Kidney (tissue), 14 donors: ENCODE data around the gene STK35. TPM values are rescaled to one million over a fixed set of nuclear protein-coding genes. Genes with fewer than 3 reads are reported as not detected.

ENCODE experiments used
- DNase-seq, 5 donors: peaks; one replicate each; pipeline ENCODE4 v3.0.0-alpha.2; 2013 to 2020
- FAIRE-seq: peaks from 2 replicates; lab custom pipeline; 2012; peaks lifted over from hg19 to GRCh38; lab: Jason Lieb, UNC
- H3K27ac ChIP-seq, 2 donors: one replicate each; pipeline ENCODE4 v1.7.0; 2013; ENCODE audit warnings: low read depth in 2 of 2, low read length in 2 of 2, inconsistent platforms in 1 of 2
- H3K27me3 ChIP-seq: one replicate; pipeline ENCODE4 v1.7.1; 2013; ENCODE audit warnings: low read length, inconsistent platforms; ENCODE audit not compliant: control insufficient read depth, insufficient read depth
- H3K36me3 ChIP-seq, 3 donors: one replicate each; pipeline versions ENCODE4 v1.7.0 to v1.7.1; 2013; ENCODE audit warnings: low read length in 3 of 3, control low read depth in 1 of 3, inconsistent platforms in 1 of 3; ENCODE audit not compliant: insufficient read depth in 3 of 3, control insufficient read depth in 2 of 3
- H3K4me1 ChIP-seq, 3 donors: one replicate each; pipeline versions ENCODE4 v1.7.0 to v1.7.1; 2013; ENCODE audit warnings: low read length in 3 of 3, inconsistent platforms in 1 of 3, low read depth in 1 of 3; ENCODE audit not compliant: control insufficient read depth in 2 of 3, insufficient read depth in 2 of 3
- H3K4me3 ChIP-seq, 3 donors: one replicate each; pipeline versions ENCODE4 v1.7.0 to v1.8.1; 2013; ENCODE audit warnings: low read length in 3 of 3, control low read depth in 1 of 3, inconsistent platforms in 1 of 3
- H3K9ac ChIP-seq, 3 donors: one replicate each; pipeline versions ENCODE4 v1.7.0 to v1.7.1; 2013; ENCODE audit warnings: low read length in 3 of 3, control low read depth in 1 of 3, inconsistent platforms in 1 of 3
- H3K9me3 ChIP-seq, 3 donors: one replicate each; pipeline versions ENCODE4 v1.7.0 to v1.7.1; 2013; ENCODE audit warnings: low read length in 3 of 3, control low read depth in 1 of 3, inconsistent platforms in 1 of 3; ENCODE audit not compliant: control insufficient read depth in 2 of 3, insufficient read depth in 1 of 3
- CTCF ChIP-seq: IDR thresholded peaks from 3 replicates; pipeline ENCODE4 v1.5.1; 2012; ENCODE audit warnings: mild to moderate bottlenecking, moderate library complexity, borderline replicate concordance; ENCODE audit not compliant: insufficient read depth; ENCODE audit errors: extremely low read depth
- intact Hi-C: fragments of 100-400 bp; cut with DNase I; formaldehyde crosslinking; loops from one replicate; pipeline ENCODE4 v1.11.1; 2022
- polyA plus RNA-seq: library from polyadenylated mRNA; stranded (reverse); fragments of 350-450 nt; fragmentation: Illumina TruSeq; extraction: RNeasy Lipid Tissue Mini Kit (QIAGEN cat#74804); gene quantifications from one replicate; pipeline ENCODE4 v1.2.3, GENCODE V29; 2014; ENCODE audit warnings: low read depth, low replicate concordance; ENCODE audit not compliant: insufficient read depth
- total RNA-seq: library from RNA; stranded (reverse); fragmentation: NEBNext Ultra II Directional; extraction: Animal tissue kit (Norgen Biotek cat#: 25700); gene quantifications from one replicate; pipeline ENCODE4 v1.2.1, GENCODE V29; 2021
- donor health status: control.
- donor health status: control.
- donor health status: control.
- donor health status: control.
- donor health status: control.
- donor health status: DM: yes; HTN: yes; CAD: no.
- donor health status: Normal renal cell carcinoma (clear cell type).

The STK35 gene
- total and polyA plus RNA-seq, 2 donors from 2014 or later = 3.7 to 16.5 TPM

GRCh38 chr20:2130062-2130591 lies 28.5 kb downstream of the STK35 start:
- Histone ChIP-seq H3K4me1 (peaks cover 0 to 8% (median 3%) of the 10 kb centered on the region in 3 donors), H3K9me3 (no peaks in the 10 kb centered on the region), H3K27me3 (no peaks in the 10 kb centered on the region), H3K4me3 (no peak overlapping the region), H3K9ac (no peak overlapping the region), H3K27ac (no peak overlapping the region), H3K36me3 (peaks cover 0 to 3% (median 0%) of the 10 kb centered on the region in 3 donors)
- intact Hi-C loops = no loop called here
- no peak for FAIRE-seq
- no peak for DNase-seq
- no peak for TF ChIP-seq CTCF

GRCh38 chr20:2130683-2131082 lies 29.1 kb downstream of the STK35 start:
- intact Hi-C loops = no loop called here
- no peak overlapping the region for H3K27ac ChIP-seq
- H3K36me3 ChIP-seq = peaks cover 0 to 3% (median 0%) of the 10 kb centered on the region in 3 donors
- H3K9ac ChIP-seq = no peak overlapping the region
- no peak for FAIRE-seq
- H3K4me1 ChIP-seq = peaks cover 0 to 6% (median 2%) of the 10 kb centered on the region in 3 donors
- no peak for TF ChIP-seq CTCF
- no peaks in the 10 kb centered on the region for H3K27me3 ChIP-seq
- DNase-seq = no peak
- H3K4me3 ChIP-seq = no peak overlapping the region
- no peaks in the 10 kb centered on the region for H3K9me3 ChIP-seq

GRCh38 chr20:2131366-2131765 lies 29.7 kb downstream of the STK35 start:
- H3K9ac ChIP-seq = no peak overlapping the region
- peaks cover 0 to 3% (median 0%) of the 10 kb centered on the region in 3 donors for H3K36me3 ChIP-seq
- no peak overlapping the region for H3K4me3 ChIP-seq
- H3K27ac ChIP-seq = no peak overlapping the region
- FAIRE-seq (no peak), DNase-seq (no peak)
- H3K27me3 ChIP-seq = no peaks in the 10 kb centered on the region
- peaks cover 0 to 6% (median 2%) of the 10 kb centered on the region in 3 donors for H3K4me1 ChIP-seq
- no peak for TF ChIP-seq CTCF
- no peaks in the 10 kb centered on the region for H3K9me3 ChIP-seq
- intact Hi-C loops = no loop called here
